ENCODE results near the gene DTX4. TPM values are rescaled to one million over a fixed set of nuclear protein-coding genes. Genes with fewer than 3 reads are reported as not detected.
A peak's percentile ranks its signal among the peaks of the same experiment; 100 is the strongest.

Gene DTX4
- total RNA-seq, 1 experiment from 2014 or later, result 0.21 TPM

GRCh38 chr11:59182457-59183151 lies 10.7 kb downstream of the DTX4 start:
- no peaks in the 10 kb centered on the region for H3K36me3 ChIP-seq (ENCODE audit: control insufficient read depth, insufficient read depth, low read length)
- intact Hi-C loops (cut with micrococcal nuclease; ENCODE audit: unreplicated experiment), result no loop called here
- no peak overlapping the region for H3K4me3 ChIP-seq (ENCODE audit: low read depth in 2 of 2, low read length in 2 of 2)
- ATAC-seq (no peak), DNase-seq (ENCODE audit: low read depth, low spot score) (no peak)
- BruUV-seq (replicated peaks), result no TSS peak
- in situ Hi-C loops (cut with HindIII; ENCODE audit: low pct_unique_long_range_greater_than_20kb, low sequenced_read_pairs), result no loop called here
- ChIA-PET CTCF (interaction anchor here (0.6 kb wide), 1 partner anchor 11 kb away, joined by 7 read pairs; the partner anchor contains the start of gene DTX4), POLR2A (no interaction called here)
- peak; percentile 18; the same call in 1 of the 2 replicates for TF ChIP-seq CTCF (IDR thresholded peaks at IDR 0.05)
- no peak for TF ChIP-seq SIN3A (IDR thresholded peaks at IDR 0.05; ENCODE audit: borderline replicate concordance, insufficient read depth, low read depth, low read length)
- no peaks in the 10 kb centered on the region for H3K4me1 ChIP-seq (ENCODE audit: control insufficient read depth, insufficient read depth, low read length)
- peaks cover 2% of the 10 kb centered on the region for H3K27me3 ChIP-seq (ENCODE audit: control insufficient read depth, insufficient read depth, low read length)
- H3K9me3 ChIP-seq (ENCODE audit: control insufficient read depth, insufficient read depth, low read depth, low read length), result no peaks in the 10 kb centered on the region
- no peak overlapping the region for H3K27ac ChIP-seq (ENCODE audit: low read length)

DNA sequence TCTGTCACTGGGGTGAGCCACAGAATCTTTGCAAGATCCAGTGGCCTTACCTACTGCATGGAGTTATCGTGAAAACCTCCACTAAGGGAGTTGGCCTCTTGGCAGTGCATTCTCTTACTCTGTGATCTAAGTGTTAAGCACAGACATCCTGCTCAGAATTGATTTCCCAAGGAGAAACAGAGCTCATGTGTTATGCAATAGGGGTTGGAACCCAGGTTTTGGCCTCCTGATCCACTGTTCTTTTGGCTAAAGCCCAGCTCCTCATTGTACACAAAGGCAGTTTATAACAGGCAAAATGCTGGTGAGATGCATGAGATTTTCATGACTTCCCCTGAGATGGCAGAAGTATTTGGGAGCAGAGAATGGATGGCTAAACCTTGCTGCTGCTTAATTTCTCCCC lies 11.8 kb downstream of the DTX4 start:
- Histone ChIP-seq H3K4me3 (ENCODE audit: low read depth in 2 of 2, low read length in 2 of 2) (no peak overlapping the region), H3K4me1 (ENCODE audit: control insufficient read depth, insufficient read depth, low read length) (no peaks in the 10 kb centered on the region), H3K27ac (ENCODE audit: low read length) (no peak overlapping the region), H3K27me3 (ENCODE audit: control insufficient read depth, insufficient read depth, low read length) (0 out of 2 replicates have a peak, but pooled peaks cover 2% of the 10 kb centered on the region), H3K36me3 (ENCODE audit: control insufficient read depth, insufficient read depth, low read length) (no peaks in the 10 kb centered on the region), H3K9me3 (ENCODE audit: control insufficient read depth, insufficient read depth, low read depth, low read length) (no peaks in the 10 kb centered on the region)
- TF ChIP-seq, protein P1, sequence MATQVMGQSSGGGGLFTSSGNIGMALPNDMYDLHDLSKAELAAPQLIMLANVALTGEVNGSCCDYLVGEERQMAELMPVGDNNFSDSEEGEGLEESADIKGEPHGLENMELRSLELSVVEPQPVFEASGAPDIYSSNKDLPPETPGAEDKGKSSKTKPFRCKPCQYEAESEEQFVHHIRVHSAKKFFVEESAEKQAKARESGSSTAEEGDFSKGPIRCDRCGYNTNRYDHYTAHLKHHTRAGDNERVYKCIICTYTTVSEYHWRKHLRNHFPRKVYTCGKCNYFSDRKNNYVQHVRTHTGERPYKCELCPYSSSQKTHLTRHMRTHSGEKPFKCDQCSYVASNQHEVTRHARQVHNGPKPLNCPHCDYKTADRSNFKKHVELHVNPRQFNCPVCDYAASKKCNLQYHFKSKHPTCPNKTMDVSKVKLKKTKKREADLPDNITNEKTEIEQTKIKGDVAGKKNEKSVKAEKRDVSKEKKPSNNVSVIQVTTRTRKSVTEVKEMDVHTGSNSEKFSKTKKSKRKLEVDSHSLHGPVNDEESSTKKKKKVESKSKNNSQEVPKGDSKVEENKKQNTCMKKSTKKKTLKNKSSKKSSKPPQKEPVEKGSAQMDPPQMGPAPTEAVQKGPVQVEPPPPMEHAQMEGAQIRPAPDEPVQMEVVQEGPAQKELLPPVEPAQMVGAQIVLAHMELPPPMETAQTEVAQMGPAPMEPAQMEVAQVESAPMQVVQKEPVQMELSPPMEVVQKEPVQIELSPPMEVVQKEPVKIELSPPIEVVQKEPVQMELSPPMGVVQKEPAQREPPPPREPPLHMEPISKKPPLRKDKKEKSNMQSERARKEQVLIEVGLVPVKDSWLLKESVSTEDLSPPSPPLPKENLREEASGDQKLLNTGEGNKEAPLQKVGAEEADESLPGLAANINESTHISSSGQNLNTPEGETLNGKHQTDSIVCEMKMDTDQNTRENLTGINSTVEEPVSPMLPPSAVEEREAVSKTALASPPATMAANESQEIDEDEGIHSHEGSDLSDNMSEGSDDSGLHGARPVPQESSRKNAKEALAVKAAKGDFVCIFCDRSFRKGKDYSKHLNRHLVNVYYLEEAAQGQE (IDR thresholded peaks at IDR 0.05; ENCODE audit: insufficient read depth in 1 of 2, low read depth in 2 of 2, low read length in 1 of 2), result no peak
- no peak for TF ChIP-seq POLR2AphosphoS5 (IDR thresholded peaks at IDR 0.05; ENCODE audit: low read depth, low read length)
- TF ChIP-seq CTCF (IDR thresholded peaks at IDR 0.05), result no peak
- TF ChIP-seq TCF7L2 (IDR thresholded peaks at IDR 0.05; ENCODE audit: low read depth, low read length), result no peak
- no peak for TF ChIP-seq SIN3A (IDR thresholded peaks at IDR 0.05; ENCODE audit: borderline replicate concordance, insufficient read depth, low read depth, low read length)
- no peak for ATAC-seq
- ChIA-PET CTCF (no interaction called here), POLR2A (interaction anchor here (0.7 kb wide), 1 partner anchor 314 kb away, joined by 3 read pairs; no protein-coding TSS in a partner anchor)
- no TSS peak for BruUV-seq (replicated peaks)
- in situ Hi-C loops (cut with HindIII; ENCODE audit: low pct_unique_long_range_greater_than_20kb, low sequenced_read_pairs) (no loop called here), intact Hi-C loops (cut with micrococcal nuclease; ENCODE audit: unreplicated experiment) (no loop called here)
- DNase-seq (ENCODE audit: low read depth, low spot score), result no peak
